DOHH2 (cell line): ENCODE measurements around the gene PLEKHA1.

Experiments used
- CTCF ChIP-seq: fragments of 200-600 bp; sonication (generic); IDR thresholded peaks from one replicate; pipeline ENCODE4 v1.5.1; 2014; ENCODE audit warnings: antibody characterized with exemption, mild to moderate bottlenecking, low read depth, low read length; ENCODE audit not compliant: poor library complexity, severe bottlenecking
- EZH2phosphoT487 ChIP-seq: fragments of 200-600 bp; sonication (generic); IDR thresholded peaks from 2 replicates; pipeline ENCODE4 v1.6.1; 2017; ENCODE audit warnings: borderline replicate concordance, mild to moderate bottlenecking, antibody characterized with exemption, low read length, moderate library complexity, mixed read lengths

- TF ChIP-seq CTCF (no peak), EZH2phosphoT487 (no peak)
Observed at GRCh38 chr10:122380703-122381102, 6.2 kb downstream of the PLEKHA1 start.
